HG03108 (cell line): ENCODE measurements around the gene CHTOP.
"Not testable (repeated sequence)": the region's sequence is repeated elsewhere in the genome, so short reads cannot be mapped to it uniquely, and the experiment has no call there.

Source experiments
- ATAC-seq: cut with Tn5 transposase; IDR thresholded peaks from one replicate; pipeline ENCODE4 v1.9.1; 2021; ENCODE audit warnings: moderate library complexity; ENCODE audit not compliant: unreplicated experiment

The CHTOP gene

GRCh38 chr1:153659175-153659534 lies 25.3 kb downstream of the CHTOP start:
- ATAC-seq = no peak

- no peak for ATAC-seq
These were observed 25.8 kb downstream of the CHTOP start for GRCh38 chr1:153659656-153660055.

- no peak for ATAC-seq
These were observed 27.3 kb downstream of the CHTOP start for GRCh38 chr1:153661111-153661708.

- no peak for ATAC-seq
These were observed 28.4 kb downstream of the CHTOP start for GRCh38 chr1:153662269-153662668.

GRCh38 chr1:153663211-153663610 lies 29.3 kb downstream of the CHTOP start:
- no peak for ATAC-seq

- no peak for ATAC-seq
These were observed 33.6 kb downstream of the CHTOP start for GRCh38 chr1:153667439-153667838.

- ATAC-seq = not testable (repeated sequence)
These were observed 34.8 kb downstream of the CHTOP start for GRCh38 chr1:153668672-153669071.

GRCh38 chr1:153669606-153670005 lies 35.7 kb downstream of the CHTOP start:
- ATAC-seq = no peak

GRCh38 chr1:153670257-153670858 lies 36.5 kb downstream of the CHTOP start:
- ATAC-seq = no peak

- peak; percentile 89 for ATAC-seq
These were observed 37.2 kb downstream of the CHTOP start, which contains the start of gene ILF2 for GRCh38 chr1:153670859-153671627. Gene ILF2 (minus strand): TSS chr1:153670993. CDS start chr1:153670922, 71 bp downstream.

- not testable (repeated sequence) for ATAC-seq
These were observed 37.9 kb downstream of the CHTOP start for GRCh38 chr1:153671628-153672353.

- ATAC-seq = no peak
These were observed 39.6 kb downstream of the CHTOP start for GRCh38 chr1:153673511-153673910.

GRCh38 chr1:153677718-153678518 lies 44.1 kb downstream of the CHTOP start:
- no peak for ATAC-seq

GRCh38 chr1:153678519-153679336 lies 44.9 kb downstream of the CHTOP start, which contains the start of gene NPR1:
Gene NPR1 (plus strand): TSS chr1:153678688. CDS start chr1:153679109, 421 bp downstream.
- no peak for ATAC-seq

GRCh38 chr1:153679337-153680119 lies 45.7 kb downstream of the CHTOP start:
- ATAC-seq = no peak

- no peak for ATAC-seq
These were observed 46.2 kb downstream of the CHTOP start for GRCh38 chr1:153680120-153680403.

GRCh38 chr1:153682730-153683129 lies 48.9 kb downstream of the CHTOP start:
- ATAC-seq = no peak

- ATAC-seq = no peak
These were observed 50.0 kb downstream of the CHTOP start for GRCh38 chr1:153683854-153684253.

GRCh38 chr1:153684892-153685291 lies 51.0 kb downstream of the CHTOP start:
- no peak for ATAC-seq
